Stimulated activated naive CD8-positive, alpha-beta T cell treated with anti-CD3 and anti-CD28 coated beads, Interleukin-15, amount 100 ng/mL, for 72 hours (primary cell): ENCODE measurements around the gene DARS1.

Experiments
- ATAC-seq: fragments of 150-1000 bp; cut with Tn5 transposase; 2 replicates; pipeline ENCODE4 v1.10.0; 2021; ENCODE audit warnings: mild to moderate bottlenecking, moderate library complexity
- DNase-seq, 2 donors: peaks; one replicate each; pipeline ENCODE4 v3.0.0; 2021 to 2022
- H3K27ac Mint-ChIP-seq, 2 donors: one replicate each; pipeline ENCODE4 v1.8.0; 2022; ENCODE audit warnings: mild to moderate bottlenecking in 2 of 2, mixed read lengths in 2 of 2, moderate library complexity in 2 of 2
- H3K27me3 Mint-ChIP-seq: one replicate; pipeline ENCODE4 v1.8.0; 2022; ENCODE audit warnings: mixed read lengths
- H3K4me1 Mint-ChIP-seq: one replicate; pipeline ENCODE4 v1.8.0; 2022; ENCODE audit warnings: mild to moderate bottlenecking, mixed read lengths
- H3K4me3 Mint-ChIP-seq, 2 donors: one replicate each; pipeline ENCODE4 v1.8.0; 2022; ENCODE audit warnings: mild to moderate bottlenecking in 2 of 2, mixed read lengths in 2 of 2, moderate library complexity in 1 of 2
- H3K9me3 Mint-ChIP-seq, 2 donors: one replicate each; pipeline ENCODE4 v1.8.0; 2022; ENCODE audit warnings: mixed read lengths in 2 of 2

DARS1 gene

DNA sequence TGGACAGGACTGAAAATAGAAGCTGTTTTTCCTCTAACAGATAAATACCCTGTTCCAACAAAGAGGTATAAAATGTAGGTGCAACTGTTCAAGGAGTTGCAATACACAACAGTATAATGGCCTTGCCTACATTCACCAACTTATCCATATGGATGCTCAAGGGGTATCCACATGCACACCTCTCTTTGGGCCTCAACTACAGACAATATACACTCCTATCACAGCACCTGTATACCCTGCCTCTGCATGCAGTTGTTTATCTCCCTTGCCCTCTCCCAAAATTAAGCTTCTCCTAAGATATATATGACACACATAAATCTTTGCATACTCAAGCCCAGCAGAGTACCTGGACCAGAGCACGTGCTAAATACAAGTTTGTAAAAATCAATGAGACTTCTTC is 37.3 kb downstream of the DARS1 start:
- H3K27me3 Mint-ChIP-seq: no peaks in the 10 kb centered on the region
- H3K27ac Mint-ChIP-seq: peak overlapping the region; percentile 96 to 98
- peak; percentile 6 for ATAC-seq
- H3K4me1 Mint-ChIP-seq: peaks cover 44% of the 10 kb centered on the region
- no peak for DNase-seq
- no peaks in the 10 kb centered on the region for H3K9me3 Mint-ChIP-seq
- peak overlapping the region; percentile 71 to 74 for H3K4me3 Mint-ChIP-seq

- Mint-ChIP-seq H3K4me1 (peaks cover 42% of the 10 kb centered on the region), H3K27ac (peak overlapping the region; percentile 51 to 80), H3K27me3 (no peaks in the 10 kb centered on the region), H3K9me3 (no peaks in the 10 kb centered on the region), H3K4me3 (no peak overlapping the region)
- DNase-seq (no peak), ATAC-seq (no peak)
Measured at GRCh38 chr2:135947483-135947882, 37.9 kb downstream of the DARS1 start.

GRCh38 chr2:135945526-135945925 is 39.9 kb downstream of the DARS1 start:
- H3K4me3 Mint-ChIP-seq: no peak overlapping the region
- H3K27me3 Mint-ChIP-seq: no peaks in the 10 kb centered on the region
- no peak overlapping the region for H3K27ac Mint-ChIP-seq
- peaks cover 38% of the 10 kb centered on the region for H3K4me1 Mint-ChIP-seq
- DNase-seq: no peak
- no peak for ATAC-seq
- H3K9me3 Mint-ChIP-seq: no peaks in the 10 kb centered on the region

GRCh38 chr2:135944625-135945024 is 40.8 kb downstream of the DARS1 start:
- no peaks in the 10 kb centered on the region for H3K9me3 Mint-ChIP-seq
- peaks cover 43% of the 10 kb centered on the region for H3K4me1 Mint-ChIP-seq
- H3K27ac Mint-ChIP-seq: no peak overlapping the region
- no peak overlapping the region for H3K4me3 Mint-ChIP-seq
- no peaks in the 10 kb centered on the region for H3K27me3 Mint-ChIP-seq
- no peak for ATAC-seq
- DNase-seq: no peak

DNA sequence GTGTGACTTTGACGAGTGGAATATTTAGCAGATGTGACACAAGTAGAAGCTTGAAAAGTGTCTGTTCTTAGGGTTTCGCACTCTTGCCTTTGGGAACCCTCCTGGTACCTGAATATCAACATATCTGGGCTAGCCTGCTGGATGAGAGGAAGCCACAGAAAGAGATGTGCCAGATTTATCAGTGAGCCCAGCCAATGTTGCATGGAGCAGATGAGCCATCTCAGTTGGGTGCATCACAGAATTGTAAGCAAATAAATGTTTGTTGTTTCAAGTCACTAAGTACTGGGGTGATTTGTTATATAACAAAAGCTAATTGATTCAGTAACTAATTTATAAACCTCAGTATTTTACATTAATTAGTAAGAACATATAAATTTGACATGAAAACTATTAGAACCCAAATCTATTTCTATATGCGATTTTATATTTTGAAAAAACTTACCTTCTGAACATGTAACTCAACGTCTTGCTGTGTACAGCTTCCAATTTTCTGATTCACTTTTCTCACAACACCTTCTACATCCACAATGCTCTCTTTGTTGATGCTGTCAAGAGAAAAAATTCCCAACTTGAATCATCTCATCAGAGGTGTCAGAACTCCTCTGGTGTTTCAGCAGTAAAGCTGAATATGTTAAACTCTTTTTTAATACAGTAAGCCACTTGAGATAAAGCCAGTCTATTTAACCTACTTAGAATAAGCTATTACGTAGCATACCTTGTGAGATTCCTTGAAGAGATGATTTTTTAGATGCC is 42.3 kb downstream of the DARS1 start:
- no peak for ATAC-seq
- H3K27me3 Mint-ChIP-seq: no peaks in the 10 kb centered on the region
- H3K9me3 Mint-ChIP-seq: no peaks in the 10 kb centered on the region
- H3K27ac Mint-ChIP-seq: no peak overlapping the region
- H3K4me1 Mint-ChIP-seq: peaks cover 45% of the 10 kb centered on the region
- H3K4me3 Mint-ChIP-seq: no peak overlapping the region
- DNase-seq: no peak

- no peaks in the 10 kb centered on the region for H3K27me3 Mint-ChIP-seq
- no peak overlapping the region for H3K4me3 Mint-ChIP-seq
- no peaks in the 10 kb centered on the region for H3K9me3 Mint-ChIP-seq
- peaks cover 52% of the 10 kb centered on the region for H3K4me1 Mint-ChIP-seq
- ATAC-seq: no peak
- peak overlapping the region in 1 of 2 donors; percentile 12 for H3K27ac Mint-ChIP-seq
- no peak for DNase-seq
Measured at GRCh38 chr2:135936524-135936923, 48.9 kb downstream of the DARS1 start.

- DNase-seq: no peak
- no peak for ATAC-seq
- no peak overlapping the region for H3K4me3 Mint-ChIP-seq
- no peaks in the 10 kb centered on the region for H3K27me3 Mint-ChIP-seq
- no peak overlapping the region for H3K27ac Mint-ChIP-seq
- H3K4me1 Mint-ChIP-seq: peaks cover 56% of the 10 kb centered on the region
- H3K9me3 Mint-ChIP-seq: no peaks in the 10 kb centered on the region
Measured at GRCh38 chr2:135935914-135936313, 49.5 kb downstream of the DARS1 start.

- peak overlapping the region; percentile 66 to 83 for H3K27ac Mint-ChIP-seq
- DNase-seq (no peak), ATAC-seq (peak; percentile 94)
- no peaks in the 10 kb centered on the region for H3K27me3 Mint-ChIP-seq
- H3K4me1 Mint-ChIP-seq: peaks cover 42% of the 10 kb centered on the region
- peak overlapping the region in 1 of 2 donors; percentile 13 for H3K4me3 Mint-ChIP-seq
- H3K9me3 Mint-ChIP-seq: no peaks in the 10 kb centered on the region
Measured at GRCh38 chr2:135931776-135932443, 53.5 kb downstream of the DARS1 start.

DNA sequence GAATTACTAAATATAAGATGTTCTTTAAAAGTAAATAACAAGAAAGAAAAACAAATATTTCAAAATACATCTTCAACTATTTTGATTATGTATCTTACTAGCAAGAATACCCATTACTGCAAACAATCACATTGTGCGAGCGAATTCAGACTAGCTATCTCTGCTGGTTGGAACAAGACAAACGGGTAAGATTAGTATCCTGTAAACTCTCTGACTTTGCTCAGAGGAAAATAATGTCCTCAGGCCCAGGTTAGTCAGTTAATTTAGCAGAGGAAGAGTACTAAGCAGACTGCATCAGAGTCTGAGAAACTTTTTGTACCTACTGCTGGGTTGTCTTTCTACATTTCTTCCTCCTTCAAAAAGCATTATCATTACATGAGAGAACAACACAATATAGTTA is 58.8 kb downstream of the DARS1 start:
- DNase-seq (no peak), ATAC-seq (no peak)
- no peaks in the 10 kb centered on the region for H3K9me3 Mint-ChIP-seq
- no peak overlapping the region for H3K4me3 Mint-ChIP-seq
- no peak overlapping the region for H3K27ac Mint-ChIP-seq
- peaks cover 22% of the 10 kb centered on the region for H3K4me1 Mint-ChIP-seq
- H3K27me3 Mint-ChIP-seq: no peaks in the 10 kb centered on the region

DNA sequence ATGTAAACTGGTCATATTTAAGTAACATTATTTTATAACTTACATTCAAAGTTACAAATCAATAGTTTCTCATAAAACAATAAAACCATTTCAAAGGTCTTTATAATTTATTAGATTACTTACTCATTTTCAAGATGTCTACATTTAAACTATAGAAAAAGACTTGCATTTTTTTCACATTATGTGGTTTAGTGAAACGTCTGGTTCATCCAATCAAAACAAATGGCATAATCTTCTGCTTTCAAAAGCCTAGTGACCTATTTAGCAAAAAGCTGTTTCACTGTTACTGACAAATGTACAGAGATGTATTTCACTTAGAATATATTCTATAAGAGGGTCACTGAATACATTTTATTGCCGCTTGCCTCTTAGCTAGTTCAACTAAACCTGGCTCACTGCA is 59.9 kb downstream of the DARS1 start:
- no peaks in the 10 kb centered on the region for H3K27me3 Mint-ChIP-seq
- peaks cover 13% of the 10 kb centered on the region for H3K4me1 Mint-ChIP-seq
- no peaks in the 10 kb centered on the region for H3K9me3 Mint-ChIP-seq
- DNase-seq: no peak
- no peak overlapping the region for H3K27ac Mint-ChIP-seq
- no peak for ATAC-seq
- H3K4me3 Mint-ChIP-seq: no peak overlapping the region

- Mint-ChIP-seq H3K27ac (no peak overlapping the region), H3K4me1 (peaks cover 11% of the 10 kb centered on the region), H3K4me3 (no peak overlapping the region), H3K9me3 (no peaks in the 10 kb centered on the region), H3K27me3 (no peaks in the 10 kb centered on the region)
- ATAC-seq: no peak
- DNase-seq: no peak
Measured at GRCh38 chr2:135916207-135916606, 69.2 kb downstream of the DARS1 start.

GRCh38 chr2:135914485-135914884 is 70.9 kb downstream of the DARS1 start:
- H3K27ac Mint-ChIP-seq: no peak overlapping the region
- H3K9me3 Mint-ChIP-seq: no peaks in the 10 kb centered on the region
- no peak for DNase-seq
- H3K4me1 Mint-ChIP-seq: peaks cover 20% of the 10 kb centered on the region
- H3K4me3 Mint-ChIP-seq: no peak overlapping the region
- ATAC-seq: no peak
- no peaks in the 10 kb centered on the region for H3K27me3 Mint-ChIP-seq

GRCh38 chr2:135913727-135914365 is 71.6 kb downstream of the DARS1 start:
- no peaks in the 10 kb centered on the region for H3K27me3 Mint-ChIP-seq
- no peaks in the 10 kb centered on the region for H3K9me3 Mint-ChIP-seq
- no peak for ATAC-seq
- peak in 1 of 2 donors; percentile 39 for DNase-seq
- no peak overlapping the region for H3K27ac Mint-ChIP-seq
- H3K4me3 Mint-ChIP-seq: no peak overlapping the region
- H3K4me1 Mint-ChIP-seq: peaks cover 20% of the 10 kb centered on the region

GRCh38 chr2:135909976-135910375 is 75.5 kb downstream of the DARS1 start:
- H3K27ac Mint-ChIP-seq: peak overlapping the region in 1 of 2 donors; percentile 47
- H3K27me3 Mint-ChIP-seq: no peaks in the 10 kb centered on the region
- peaks cover 9% of the 10 kb centered on the region for H3K4me1 Mint-ChIP-seq
- H3K9me3 Mint-ChIP-seq: no peaks in the 10 kb centered on the region
- H3K4me3 Mint-ChIP-seq: no peak overlapping the region
- ATAC-seq (no peak), DNase-seq (no peak)

DNA sequence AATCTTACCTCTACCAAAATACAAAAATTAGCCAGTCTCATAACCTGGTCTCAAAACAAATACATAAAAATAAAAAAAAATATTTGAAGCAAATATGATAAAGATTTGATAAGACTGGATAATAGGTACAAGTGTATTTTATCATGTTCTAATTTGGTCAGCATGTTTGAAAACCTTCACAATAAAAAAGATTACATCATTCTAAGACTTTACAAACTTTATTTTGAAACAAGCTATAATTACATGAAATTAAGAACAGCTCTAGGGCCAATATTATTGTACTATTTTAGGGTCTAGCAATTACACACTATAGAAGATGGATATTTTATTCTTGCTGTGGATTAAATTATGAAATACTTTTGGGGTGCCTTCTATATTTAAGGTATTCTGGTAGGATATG is 79.7 kb downstream of the DARS1 start:
- no peaks in the 10 kb centered on the region for H3K27me3 Mint-ChIP-seq
- H3K9me3 Mint-ChIP-seq: no peaks in the 10 kb centered on the region
- no peak overlapping the region for H3K27ac Mint-ChIP-seq
- DNase-seq: no peak
- H3K4me1 Mint-ChIP-seq: peaks cover 8% of the 10 kb centered on the region
- no peak overlapping the region for H3K4me3 Mint-ChIP-seq
- no peak for ATAC-seq

DNA sequence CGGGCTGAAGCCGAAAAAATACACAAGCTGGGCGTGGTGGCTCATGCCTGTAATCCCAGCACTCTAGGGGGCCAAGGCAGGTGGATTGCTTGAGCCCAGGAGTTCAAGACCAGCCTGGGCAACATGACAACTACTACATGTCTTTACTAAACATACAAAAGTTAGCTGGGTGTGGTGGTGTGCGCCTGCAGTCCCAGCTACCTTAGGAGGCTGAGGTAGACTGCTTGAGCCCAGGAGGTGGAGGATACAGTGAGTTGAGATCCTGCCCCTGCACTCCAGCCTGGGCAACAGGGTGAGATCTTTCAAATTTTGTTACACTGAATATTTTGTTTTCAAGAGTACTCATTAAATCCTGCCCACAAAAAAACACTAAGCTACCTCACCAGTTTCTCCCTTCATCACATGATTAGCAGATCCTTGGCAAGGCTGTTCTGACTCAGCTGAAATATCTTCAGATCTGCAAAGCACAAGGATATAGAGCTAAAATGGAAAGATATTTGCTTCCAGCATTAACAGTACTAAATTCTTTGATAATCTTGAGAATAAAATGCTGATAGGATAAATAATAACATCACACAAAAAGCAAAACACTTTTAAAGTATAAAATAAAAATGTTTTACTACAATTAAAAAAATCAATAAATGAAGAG is 81.0 kb downstream of the DARS1 start:
- Mint-ChIP-seq H3K9me3 (no peaks in the 10 kb centered on the region), H3K27me3 (no peaks in the 10 kb centered on the region), H3K4me3 (no peak overlapping the region), H3K4me1 (no peaks in the 10 kb centered on the region), H3K27ac (peak overlapping the region in 1 of 2 donors; percentile 48)
- DNase-seq (no peak), ATAC-seq (peak; percentile 37)
